GM12878 (cell line): ENCODE measurements around the gene UBE3C. TPM values are rescaled to one million over a fixed set of nuclear protein-coding genes. Genes with fewer than 3 reads are reported as not detected.

Experiments used
- ATAC-seq: fragments of 200-7000 bp; cut with Tn5 transposase; 3 replicates; pipeline ENCODE4 v1.9.1; 2020; ENCODE audit warnings: mild to moderate bottlenecking, moderate library complexity
- BruUV-seq: library from RNA; stranded (reverse); fragments of 400-500 nt; replicated peaks from 2 replicates; lab custom pipeline; 2021; lab: Mats Ljungman, UMichigan
- CTCF ChIA-PET: fragments of 300-600 bp; sonication (Branson Sonifier 250); formaldehyde crosslinking; extraction: SDS; loops from one replicate; lab custom pipeline; 2021; ENCODE audit warnings: inconsistent platforms; lab: Yijun Ruan, JAX
- POLR2A ChIA-PET: fragments of 350-600 bp; formaldehyde crosslinking; extraction: SDS; loops from one replicate; lab custom pipeline; 2021; ENCODE audit warnings: inconsistent platforms; lab: Charles Lee
- RAD21 ChIA-PET: fragments of 300-600 bp; sonication (Branson Sonifier 250); formaldehyde crosslinking; loops from one replicate; lab custom pipeline; 2023; ENCODE audit warnings: antibody characterized with exemption; ENCODE audit not compliant: unreplicated experiment; lab: Charles Lee
- SMC1A ChIA-PET: fragments of 300-600 bp; sonication (Branson Sonifier 250); formaldehyde crosslinking; loops from one replicate; lab custom pipeline; 2023; ENCODE audit not compliant: unreplicated experiment, uncharacterized antibody; lab: Charles Lee
- DNase-seq: peaks from one replicate; pipeline ENCODE4 v3.0.0-alpha.2; 2011; ENCODE audit warnings: low read depth, low spot score
- FAIRE-seq: peaks from 3 replicates; lab custom pipeline; 2011; peaks lifted over from hg19 to GRCh38; lab: Jason Lieb, UNC
- H2AFZ ChIP-seq: 2 replicates; pipeline ENCODE4 v1.6.0; 2011; ENCODE audit warnings: low read depth, low read length, control low read depth; ENCODE audit not compliant: control insufficient read depth
- H3K27ac ChIP-seq: 2 replicates; pipeline ENCODE4 v1.5.1; 2011; ENCODE audit warnings: control low read depth; ENCODE audit not compliant: control insufficient read depth, insufficient read depth
- H3K27me3 ChIP-seq, 2 experiments: replicated peaks in 1 of 2; 2 replicates each; pipeline versions ENCODE4 v1.6.0 to v1.6.1; 2011; ENCODE audit warnings: low read length in 1 of 2; ENCODE audit not compliant: control insufficient read depth in 2 of 2, insufficient read depth in 2 of 2
- H3K36me3 ChIP-seq, 2 experiments: 2 replicates each; pipeline ENCODE4 v1.5.1; 2011; ENCODE audit warnings: low read length in 1 of 2; ENCODE audit not compliant: control insufficient read depth in 2 of 2, insufficient read depth in 2 of 2
- H3K4me1 ChIP-seq: 2 replicates; pipeline ENCODE4 v1.6.1; 2011; ENCODE audit warnings: mild to moderate bottlenecking, low read length, moderate library complexity, mixed read lengths; ENCODE audit not compliant: control insufficient read depth, insufficient read depth
- H3K4me2 ChIP-seq: 2 replicates; pipeline ENCODE4 v1.6.0; 2011; ENCODE audit warnings: control low read depth; ENCODE audit not compliant: control insufficient read depth, insufficient read depth
- H3K4me3 ChIP-seq: fragments of 200-600 bp; sonication (generic); 2 replicates; pipeline ENCODE4 v1.5.1; 2016
- H3K79me2 ChIP-seq: 2 replicates; pipeline ENCODE4 v1.6.0; 2011; ENCODE audit warnings: low read length; ENCODE audit not compliant: control insufficient read depth, insufficient read depth
- H3K9ac ChIP-seq: 2 replicates; pipeline ENCODE4 v1.8.0; 2011; ENCODE audit warnings: low read length, control low read depth, mixed read lengths; ENCODE audit not compliant: control insufficient read depth, insufficient read depth
- H3K9me3 ChIP-seq: replicated peaks from 3 replicates; pipeline ENCODE4 v1.5.1; 2011; ENCODE audit warnings: mild to moderate bottlenecking, low read length; ENCODE audit not compliant: control insufficient read depth, insufficient read depth
- H4K20me1 ChIP-seq: 2 replicates; pipeline ENCODE4 v1.6.0; 2011; ENCODE audit not compliant: control insufficient read depth, insufficient read depth
- BCL11A ChIP-seq: IDR thresholded peaks from 2 replicates; pipeline ENCODE4 v1.6.1; 2011; ENCODE audit warnings: low read depth, low read length
- BMI1 ChIP-seq: fragments of 450-650 bp; IDR thresholded peaks from 2 replicates; pipeline ENCODE4 v1.6.1; 2016; ENCODE audit warnings: mild to moderate bottlenecking, moderate library complexity, borderline replicate concordance
- CUX1 ChIP-seq: IDR thresholded peaks from 2 replicates; pipeline ENCODE4 v1.6.1; 2012; ENCODE audit warnings: improper control_type of control experiment, low read depth, low read length; ENCODE audit not compliant: insufficient replicate concordance
- IKZF2 ChIP-seq, 2 experiments: fragments of 450-650 bp; IDR thresholded peaks; 2 replicates each; pipeline ENCODE4 v1.6.1; 2017; ENCODE audit warnings: mild to moderate bottlenecking in 2 of 2, moderate library complexity in 2 of 2
- MTA2 ChIP-seq: fragments of 450-650 bp; IDR thresholded peaks from 2 replicates; pipeline ENCODE4 v1.6.1; 2016; ENCODE audit warnings: low read depth, mild to moderate bottlenecking, moderate library complexity
- SUPT20H ChIP-seq: IDR thresholded peaks from 2 replicates; pipeline ENCODE4 v1.6.1; 2011; ENCODE audit warnings: low read depth, mild to moderate bottlenecking, low read length, moderate library complexity, borderline replicate concordance; ENCODE audit not compliant: control insufficient read depth
- TCF3 ChIP-seq: IDR thresholded peaks from 2 replicates; pipeline ENCODE4 v1.6.1; 2012; ENCODE audit warnings: low read depth, mild to moderate bottlenecking, low read length, borderline replicate concordance; ENCODE audit not compliant: insufficient read depth
- WGBS: methylation state at CpG from one replicate; pipeline ENCODE4 v1.1.6; 2016; ENCODE audit warnings: low lambda C conversion rate; ENCODE audit not compliant: insufficient replicate concordance, insufficient coverage; ENCODE audit errors: missing lambda C conversion rate; 5-methylcytosine and 5-hydroxymethylcytosine counted together
- in situ Hi-C: fragments of 300-500 bp; cut with MboI; formaldehyde crosslinking; loops from 9 replicates; pipeline ENCODE4 v1.14.3; 2018; ENCODE audit warnings: mixed read lengths
- intact Hi-C: fragments of 100-400 bp; cut with micrococcal nuclease; formaldehyde crosslinking; loops from one replicate; pipeline ENCODE4 v1.14.2; 2022; ENCODE audit not compliant: unreplicated experiment
- polyA plus RNA-seq, 11 experiments: library from polyadenylated mRNA; depleted of rRNA in 4 of 11; unstranded in 6 of 11; stranded (reverse) in 5 of 11; fragments of >200 nt; fragmentation: Nextera tagmentation in 4 of 11; fragmentation: Illumina TruSeq in 1 of 11; extraction: Ambion mirVana in 4 of 11; extraction: Trizol in 1 of 11; gene quantifications; 1 replicate in 1 of 11; 2 replicates in 10 of 11; pipeline versions ENCODE4 v1.2.1 to v1.2.3, GENCODE V29; 2011 to 2016; ENCODE audit warnings: inconsistent platforms in 2 of 11, missing spikeins in 2 of 11, low read depth in 1 of 11
- total RNA-seq, 4 experiments: library from RNA; depleted of rRNA in 3 of 4; stranded (reverse); fragments of >200 nt in 3 of 4; fragmentation: Illumina TruSeq in 1 of 4; extraction: Trizol in 1 of 4; gene quantifications; 2 replicates each; pipeline versions ENCODE4 v1.2.1 to v1.2.3, GENCODE V29; 2013 to 2021
- TF ChIP-seq, protein P1 (sequence below): fragments of 450-650 bp; IDR thresholded peaks from 2 replicates; pipeline ENCODE4 v1.6.1; 2018; ENCODE audit warnings: borderline replicate concordance, mild to moderate bottlenecking; ENCODE audit not compliant: partially characterized antibody

Gene UBE3C
- total and polyA plus RNA-seq, 10 of the 15 experiments (the other 5 are each of a cell fraction or from before 2014, with no cell fraction given), result 7.9 to 65.9 (median 45.2) TPM

DNA sequence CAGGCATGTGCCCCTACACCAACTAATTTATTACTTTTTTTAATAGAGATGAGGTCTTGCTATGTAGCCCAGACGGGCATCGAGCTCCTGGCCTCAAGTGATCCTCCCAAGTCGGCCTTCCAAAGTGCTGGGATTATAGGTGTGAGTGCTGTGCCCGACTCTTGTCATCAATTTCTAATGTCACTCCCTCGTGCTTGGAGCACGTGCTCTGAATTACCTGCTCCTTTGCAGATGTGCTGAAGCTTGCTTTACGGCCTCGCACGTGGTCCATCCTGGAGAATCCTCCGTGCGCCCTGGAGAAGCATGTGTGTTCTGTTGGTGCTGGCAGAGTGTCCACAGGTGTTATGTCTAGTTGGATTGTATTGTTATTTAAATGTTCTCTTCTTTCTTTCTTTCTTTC lies 11.8 kb upstream of the UBE3C start:
- 50% methylated on average over 11 of the region's 11 CpGs for WGBS
- no peak for TF ChIP-seq BCL11A

DNA sequence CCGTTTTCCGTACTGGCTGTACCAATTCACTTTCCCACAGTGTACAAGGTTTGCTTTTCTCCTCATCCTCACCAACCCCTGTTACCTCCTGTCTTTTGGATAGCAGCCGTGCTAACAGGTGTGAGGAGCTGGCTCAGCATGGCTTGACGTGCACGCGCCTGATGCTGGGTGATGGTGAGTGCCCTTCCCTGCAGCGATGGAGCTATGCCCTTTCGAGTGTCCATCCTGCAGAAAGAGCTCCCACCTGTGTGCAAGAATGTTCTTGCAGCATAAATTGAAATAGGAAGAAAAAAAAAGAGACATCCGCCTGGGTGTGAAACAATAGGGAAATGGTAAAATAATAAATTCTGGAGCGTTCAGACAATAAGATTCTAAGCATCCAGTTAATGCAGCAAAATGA lies 9.5 kb upstream of the UBE3C start:
- FAIRE-seq (no peak), DNase-seq (no peak), ATAC-seq (no peak)
- H4K20me1 ChIP-seq, result no peaks in the 10 kb centered on the region
- in situ Hi-C loops (no loop called here), intact Hi-C loops (no loop called here)
- no peak overlapping the region for H3K27ac ChIP-seq
- no peaks in the 10 kb centered on the region for H3K79me2 ChIP-seq
- no peak overlapping the region for H2AFZ ChIP-seq
- RAD21 ChIA-PET, result no interaction called here
- H3K9me3 ChIP-seq, result no peaks in the 10 kb centered on the region
- no peaks in the 10 kb centered on the region; a peak in 1 of 4 replicates for H3K27me3 ChIP-seq
- CTCF ChIA-PET, result no interaction called here
- no peak overlapping the region for H3K4me2 ChIP-seq
- no peak overlapping the region for H3K9ac ChIP-seq
- BruUV-seq, result no TSS peak
- SMC1A ChIA-PET, result no interaction called here
- H3K4me1 ChIP-seq, result no peaks in the 10 kb centered on the region
- POLR2A ChIA-PET, result interaction anchor here (0.6 kb wide), 1 partner anchor 8 kb away, joined by 6 read pairs; no protein-coding TSS in a partner anchor
- H3K4me3 ChIP-seq, result no peak overlapping the region
- H3K36me3 ChIP-seq, result no peaks in the 10 kb centered on the region
- 85% methylated on average over 10 of the region's 10 CpGs for WGBS
- TF ChIP-seq TCF3, result no peak
- no peak for TF ChIP-seq IKZF2 (IDR thresholded peaks at IDR 0.05)
- no peak for TF ChIP-seq MTA2
- no peak for TF ChIP-seq BMI1
- no peak for TF ChIP-seq SUPT20H
- TF ChIP-seq, protein P1, sequence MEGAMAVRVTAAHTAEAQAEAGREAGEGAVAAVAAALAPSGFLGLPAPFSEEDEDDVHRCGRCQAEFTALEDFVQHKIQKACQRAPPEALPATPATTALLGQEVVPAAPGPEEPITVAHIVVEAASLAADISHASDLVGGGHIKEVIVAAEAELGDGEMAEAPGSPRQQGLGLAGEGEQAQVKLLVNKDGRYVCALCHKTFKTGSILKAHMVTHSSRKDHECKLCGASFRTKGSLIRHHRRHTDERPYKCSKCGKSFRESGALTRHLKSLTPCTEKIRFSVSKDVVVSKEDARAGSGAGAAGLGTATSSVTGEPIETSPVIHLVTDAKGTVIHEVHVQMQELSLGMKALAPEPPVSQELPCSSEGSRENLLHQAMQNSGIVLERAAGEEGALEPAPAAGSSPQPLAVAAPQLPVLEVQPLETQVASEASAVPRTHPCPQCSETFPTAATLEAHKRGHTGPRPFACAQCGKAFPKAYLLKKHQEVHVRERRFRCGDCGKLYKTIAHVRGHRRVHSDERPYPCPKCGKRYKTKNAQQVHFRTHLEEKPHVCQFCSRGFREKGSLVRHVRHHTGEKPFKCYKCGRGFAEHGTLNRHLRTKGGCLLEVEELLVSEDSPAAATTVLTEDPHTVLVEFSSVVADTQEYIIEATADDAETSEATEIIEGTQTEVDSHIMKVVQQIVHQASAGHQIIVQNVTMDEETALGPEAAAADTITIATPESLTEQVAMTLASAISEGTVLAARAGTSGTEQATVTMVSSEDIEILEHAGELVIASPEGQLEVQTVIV, result no peak
- TF ChIP-seq CUX1, result no peak

More for the DNA sequence above, 11.8 kb upstream of the UBE3C start:
- DNase-seq, result no peak
- no TSS peak for BruUV-seq
- no peak for ATAC-seq
- Histone ChIP-seq H3K4me3 (no peak overlapping the region), H3K9me3 (no peaks in the 10 kb centered on the region), H3K27me3 (no peaks in the 10 kb centered on the region; a peak in 1 of 4 replicates), H3K4me2 (no peak overlapping the region), H3K27ac (no peak overlapping the region), H3K36me3 (no peaks in the 10 kb centered on the region), H3K79me2 (no peaks in the 10 kb centered on the region), H4K20me1 (no peaks in the 10 kb centered on the region), H3K9ac (no peak overlapping the region), H2AFZ (no peak overlapping the region), H3K4me1 (no peaks in the 10 kb centered on the region)
- ChIA-PET POLR2A (no interaction called here), RAD21 (no interaction called here), SMC1A (no interaction called here), CTCF (interaction anchor here (0.6 to 0.8 kb wide), 2 partner anchors 9 to 83 kb away, joined by 3 to 4 read pairs; no protein-coding TSS in a partner anchor)
- intact Hi-C loops (no loop called here), in situ Hi-C loops (no loop called here)
- FAIRE-seq, result no peak
